Body of pancreas (tissue), 4 donors: ENCODE data around the gene SPOCK3.

Experiments used
- CTCF ChIP-seq, 7 experiments: fragments of 450-650 bp in 4 of 7; fragments of 200-600 bp in 3 of 7; sonication (generic) in 3 of 7; IDR thresholded peaks; one replicate each; pipeline ENCODE4 v1.5.1; 2016 to 2019; ENCODE audit warnings: antibody characterized with exemption in 7 of 7
- POLR2A ChIP-seq, 3 donors: fragments of 450-650 bp; IDR thresholded peaks; one replicate each; pipeline ENCODE4 v1.6.1; 2016; ENCODE audit warnings: antibody characterized with exemption in 3 of 3, mild to moderate bottlenecking in 2 of 3

DNA sequence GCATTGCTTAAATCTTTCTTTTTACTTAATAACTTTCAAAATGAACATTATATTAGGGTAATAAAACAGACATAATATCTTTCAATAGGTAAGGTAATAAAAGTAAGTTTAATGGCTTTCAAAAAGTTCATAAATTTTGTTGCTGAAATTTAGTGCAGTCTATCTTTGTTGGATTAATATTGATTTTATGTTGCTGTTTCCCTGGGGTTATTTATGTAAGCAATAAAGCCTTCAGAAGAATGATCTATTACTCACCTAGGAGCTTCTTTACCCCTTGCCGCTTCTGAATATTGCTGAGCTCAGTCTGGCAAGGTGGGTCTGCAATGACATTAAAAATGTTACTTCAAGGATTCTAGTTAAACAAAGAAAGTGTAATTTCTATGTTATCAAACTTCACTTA lies 492.6 kb downstream of the SPOCK3 start:
- TF ChIP-seq CTCF (IDR thresholded peaks at IDR 0.05) (no peak), POLR2A (IDR thresholded peaks at IDR 0.05) (no peak)
